Endodermal cell (in vitro differentiated cells): ENCODE measurements around the gene ILDR1. TPM values are rescaled to one million over a fixed set of nuclear protein-coding genes. Genes with fewer than 3 reads are reported as not detected.

Source experiments
- DNase-seq: peaks from one replicate; pipeline ENCODE4 v3.0.0-alpha.2; 2017
- H3K27ac ChIP-seq: 2 replicates; pipeline ENCODE4 v1.5.1; 2013; ENCODE audit warnings: mild to moderate bottlenecking, low read depth, low read length, moderate library complexity
- H3K27me3 ChIP-seq: 2 replicates; pipeline ENCODE4 v1.6.1; 2013; ENCODE audit warnings: mild to moderate bottlenecking, low read length, moderate library complexity; ENCODE audit not compliant: insufficient read depth, control insufficient read depth, poor library complexity, severe bottlenecking
- H3K36me3 ChIP-seq: 2 replicates; pipeline ENCODE4 v1.7.0; 2013; ENCODE audit warnings: mild to moderate bottlenecking, low read length, moderate library complexity; ENCODE audit not compliant: control insufficient read depth, insufficient read depth
- H3K4me1 ChIP-seq: one replicate; pipeline ENCODE4 v1.7.0; 2013; ENCODE audit warnings: low read length; ENCODE audit not compliant: control insufficient read depth, insufficient read depth
- H3K4me3 ChIP-seq: 2 replicates; pipeline ENCODE4 v1.5.1; 2013; ENCODE audit warnings: mild to moderate bottlenecking, low read length, moderate library complexity
- H3K9ac ChIP-seq: 2 replicates; pipeline ENCODE4 v1.6.1; 2013; ENCODE audit warnings: mild to moderate bottlenecking, low read length, moderate library complexity; ENCODE audit not compliant: poor library complexity, severe bottlenecking; ENCODE audit errors: extremely low read depth
- H3K9me3 ChIP-seq: 2 replicates; pipeline ENCODE4 v1.6.1; 2013; ENCODE audit warnings: mild to moderate bottlenecking, low read length, moderate library complexity; ENCODE audit not compliant: control insufficient read depth
- H3K27ac Mint-ChIP-seq: 2 replicates; pipeline ENCODE4 v1.8.0; 2020; ENCODE audit warnings: mixed read lengths
- H3K27me3 Mint-ChIP-seq: 2 replicates; pipeline ENCODE4 v1.8.0; 2021; ENCODE audit warnings: mild to moderate bottlenecking, mixed read lengths; ENCODE audit not compliant: insufficient read depth
- H3K36me3 Mint-ChIP-seq: 2 replicates; pipeline ENCODE4 v1.8.0; 2020; ENCODE audit warnings: low read depth, mixed read lengths
- H3K4me1 Mint-ChIP-seq: 2 replicates; pipeline ENCODE4 v1.8.0; 2020; ENCODE audit warnings: mixed read lengths
- H3K4me3 Mint-ChIP-seq: 2 replicates; pipeline ENCODE4 v1.8.0; 2020; ENCODE audit warnings: mild to moderate bottlenecking, moderate library complexity, mixed read lengths
- H3K9me3 Mint-ChIP-seq: 2 replicates; pipeline ENCODE4 v1.8.0; 2020; ENCODE audit warnings: mild to moderate bottlenecking, mixed read lengths
- CTCF ChIP-seq: fragments of 200-600 bp; sonication (generic); conservative IDR thresholded peaks from 2 replicates; pipeline ENCODE4 v1.5.0; 2021; ENCODE audit warnings: antibody characterized with exemption, mild to moderate bottlenecking
- WGBS, 2 experiments: methylation state at CpG; one replicate each; pipeline versions ENCODE4 v1.1.5 to v1.1.7; 2013; ENCODE audit warnings: missing lambda C conversion rate in 2 of 2, mixed read lengths in 1 of 2; ENCODE audit not compliant: insufficient coverage in 1 of 2, insufficient read length in 1 of 2; 5-methylcytosine and 5-hydroxymethylcytosine counted together
- total RNA-seq, 2 donors: library from RNA; stranded (reverse); fragmentation: NEBNext Ultra II Directional in 1 of 2; extraction: Animal tissue kit (Norgen Biotek cat#: 25700) in 1 of 2; gene quantifications; 2 replicates in 1 of 2; 3 replicates in 1 of 2; pipeline ENCODE4 v1.2.1, GENCODE V29; 2021

The ILDR1 gene
- total RNA-seq, 2 donors from 2014 or later = 2.0 to 3.6 TPM

- Mint-ChIP-seq H3K4me3 (no peak overlapping the region), H3K27ac (no peak overlapping the region), H3K4me1 (peaks cover 75% of the 10 kb centered on the region), H3K36me3 (no peaks in the 10 kb centered on the region), H3K27me3 (no peaks in the 10 kb centered on the region), H3K9me3 (no peaks in the 10 kb centered on the region)
- WGBS, 2 experiments = 96 to 100% methylated on average over 3 of the region's 3 CpGs
- Histone ChIP-seq H3K9me3 (no peaks in the 10 kb centered on the region), H3K4me3 (no peak overlapping the region), H3K27me3 (no peaks in the 10 kb centered on the region), H3K27ac (no peak overlapping the region), H3K4me1 (peaks cover 9% of the 10 kb centered on the region), H3K9ac (no peak overlapping the region), H3K36me3 (no peaks in the 10 kb centered on the region)
- DNase-seq = no peak
- TF ChIP-seq CTCF = no peak
These were observed 20.2 kb downstream of the ILDR1 start for GRCh38 chr3:122001892-122002291.

- Histone ChIP-seq H3K27me3 (no peaks in the 10 kb centered on the region), H3K4me1 (peaks cover 9% of the 10 kb centered on the region), H3K4me3 (no peak overlapping the region), H3K27ac (no peak overlapping the region), H3K36me3 (no peaks in the 10 kb centered on the region), H3K9ac (no peak overlapping the region), H3K9me3 (no peaks in the 10 kb centered on the region)
- 86 to 100% methylated on average over 1 to 4 of the region's 4 CpGs for WGBS, 2 experiments
- Mint-ChIP-seq H3K36me3 (no peaks in the 10 kb centered on the region), H3K27me3 (no peaks in the 10 kb centered on the region), H3K4me3 (no peak overlapping the region), H3K9me3 (no peaks in the 10 kb centered on the region), H3K27ac (peak overlapping the region; percentile 20), H3K4me1 (peaks cover 68% of the 10 kb centered on the region)
- no peak for TF ChIP-seq CTCF
- peak; percentile 85 for DNase-seq
These were observed 21.0 kb downstream of the ILDR1 start for GRCh38 chr3:122000936-122001605.

- H3K36me3 ChIP-seq = no peaks in the 10 kb centered on the region
- no peak overlapping the region for H3K4me3 ChIP-seq
- H3K36me3 Mint-ChIP-seq = no peaks in the 10 kb centered on the region
- no peak overlapping the region for H3K27ac Mint-ChIP-seq
- no peak for DNase-seq
- H3K27ac ChIP-seq = no peak overlapping the region
- H3K4me1 Mint-ChIP-seq = peaks cover 60% of the 10 kb centered on the region
- no peaks in the 10 kb centered on the region for H3K9me3 Mint-ChIP-seq
- H3K27me3 ChIP-seq = no peaks in the 10 kb centered on the region
- no peaks in the 10 kb centered on the region for H3K9me3 ChIP-seq
- 75% methylated on average over 1 of the region's 1 CpG; no CpG with 5 or more reads in 1 of the 2 experiments for WGBS, 2 experiments
- H3K27me3 Mint-ChIP-seq = no peaks in the 10 kb centered on the region
- TF ChIP-seq CTCF = no peak
- no peak overlapping the region for H3K4me3 Mint-ChIP-seq
- no peak overlapping the region for H3K9ac ChIP-seq
- peaks cover 9% of the 10 kb centered on the region for H3K4me1 ChIP-seq
These were observed 22.1 kb downstream of the ILDR1 start for GRCh38 chr3:121999931-122000330.
